IMR-90 (cell line): ENCODE data around the gene WHRN.

Source experiments
- CEBPB ChIP-seq: IDR thresholded peaks from 2 replicates; pipeline ENCODE4 v1.6.1; 2012; ENCODE audit warnings: low read depth, low read length, improper control_type of control experiment
- CHD1 ChIP-seq: IDR thresholded peaks from 2 replicates; pipeline ENCODE4 v1.6.1; 2012; ENCODE audit warnings: low read depth, low read length, improper control_type of control experiment
- FOS ChIP-seq: fragments of 150-350 bp; IDR thresholded peaks from 2 replicates; pipeline ENCODE4 v1.6.1; 2016; ENCODE audit warnings: low read depth, low read length
- MXI1 ChIP-seq: IDR thresholded peaks from 2 replicates; pipeline ENCODE4 v1.6.1; 2012; ENCODE audit warnings: low read depth, mild to moderate bottlenecking, low read length, moderate library complexity, borderline replicate concordance
- POLR2A ChIP-seq: IDR thresholded peaks from 2 replicates; pipeline ENCODE4 v1.6.1; 2012; ENCODE audit warnings: mild to moderate bottlenecking, low read depth, low read length
- RAD21 ChIP-seq: IDR thresholded peaks from 2 replicates; pipeline ENCODE4 v1.6.1; 2012; ENCODE audit warnings: low read length, improper control_type of control experiment
- SMC3 ChIP-seq: fragments of 150-350 bp; IDR thresholded peaks from 2 replicates; pipeline ENCODE4 v1.6.1; 2016; ENCODE audit warnings: low read depth, mild to moderate bottlenecking, antibody characterized with exemption, low read length, moderate library complexity
- USF2 ChIP-seq: fragments of 150-350 bp; IDR thresholded peaks from 2 replicates; pipeline ENCODE4 v1.6.1; 2017; ENCODE audit warnings: mild to moderate bottlenecking, antibody characterized with exemption, low read length, low read depth
- TF ChIP-seq, protein P1 (sequence below): conservative IDR thresholded peaks from 2 replicates; pipeline ENCODE4 v1.5.1; 2012; ENCODE audit warnings: mild to moderate bottlenecking, low read depth, low read length, improper control_type of control experiment

DNA sequence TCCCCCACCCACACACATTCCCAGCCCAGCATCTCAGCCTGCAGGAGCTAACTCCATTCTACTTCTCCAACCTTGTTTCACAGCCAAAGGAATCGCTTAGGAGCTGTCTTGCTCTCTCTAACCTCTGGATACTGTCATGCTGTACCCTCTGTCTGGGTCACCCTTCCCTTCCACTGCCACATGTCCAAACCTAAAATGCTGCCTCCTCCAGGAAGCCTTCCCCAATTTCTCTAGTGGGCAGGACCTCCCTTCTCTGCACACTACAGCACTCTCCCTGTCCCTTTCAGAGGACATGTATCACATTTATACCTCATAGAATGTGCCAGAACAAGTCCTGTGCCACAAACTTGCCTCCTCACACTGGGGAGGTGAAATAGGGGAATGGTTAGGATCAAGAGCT, 30.8 kb downstream of the WHRN start:
- TF ChIP-seq, protein P1, sequence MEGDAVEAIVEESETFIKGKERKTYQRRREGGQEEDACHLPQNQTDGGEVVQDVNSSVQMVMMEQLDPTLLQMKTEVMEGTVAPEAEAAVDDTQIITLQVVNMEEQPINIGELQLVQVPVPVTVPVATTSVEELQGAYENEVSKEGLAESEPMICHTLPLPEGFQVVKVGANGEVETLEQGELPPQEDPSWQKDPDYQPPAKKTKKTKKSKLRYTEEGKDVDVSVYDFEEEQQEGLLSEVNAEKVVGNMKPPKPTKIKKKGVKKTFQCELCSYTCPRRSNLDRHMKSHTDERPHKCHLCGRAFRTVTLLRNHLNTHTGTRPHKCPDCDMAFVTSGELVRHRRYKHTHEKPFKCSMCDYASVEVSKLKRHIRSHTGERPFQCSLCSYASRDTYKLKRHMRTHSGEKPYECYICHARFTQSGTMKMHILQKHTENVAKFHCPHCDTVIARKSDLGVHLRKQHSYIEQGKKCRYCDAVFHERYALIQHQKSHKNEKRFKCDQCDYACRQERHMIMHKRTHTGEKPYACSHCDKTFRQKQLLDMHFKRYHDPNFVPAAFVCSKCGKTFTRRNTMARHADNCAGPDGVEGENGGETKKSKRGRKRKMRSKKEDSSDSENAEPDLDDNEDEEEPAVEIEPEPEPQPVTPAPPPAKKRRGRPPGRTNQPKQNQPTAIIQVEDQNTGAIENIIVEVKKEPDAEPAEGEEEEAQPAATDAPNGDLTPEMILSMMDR = no peak
- no peak for TF ChIP-seq POLR2A
- no peak for TF ChIP-seq CEBPB
- no peak for TF ChIP-seq RAD21
- TF ChIP-seq MXI1 = no peak
- no peak for TF ChIP-seq FOS
- TF ChIP-seq USF2 = no peak
- TF ChIP-seq CHD1 = no peak
- TF ChIP-seq SMC3 = no peak
